ENCODE data around the gene COPS8.
A peak's percentile ranks its signal among the peaks of the same experiment; 100 is the strongest.

COPS8 gene

GRCh38 chr2:237124820-237125219 lies 39.1 kb downstream of the COPS8 start:
- no peak overlapping the region for H3K9ac ChIP-seq (ENCODE audit: insufficient read length, low read depth)
- DNase-seq (ENCODE audit: low read depth, low spot score), result no peak
- no peaks in the 10 kb centered on the region for H3K27me3 ChIP-seq (ENCODE audit: insufficient read depth, insufficient read length)
- H3K4me3 ChIP-seq (ENCODE audit: insufficient read length, low read depth), result no peak overlapping the region
- H3K4me1 ChIP-seq (ENCODE audit: insufficient read depth, insufficient read length), result peaks cover 10% of the 10 kb centered on the region
- no peak for TF ChIP-seq ZNF274 (IDR thresholded peaks at IDR 0.05; ENCODE audit: low read depth, low read length)
- no peak for TF ChIP-seq YY1 (IDR thresholded peaks at IDR 0.05; ENCODE audit: insufficient read depth, insufficient read length)
- no peak for TF ChIP-seq SUZ12 (IDR thresholded peaks at IDR 0.05; ENCODE audit: extremely low read depth, insufficient read depth, insufficient read length)
- no peaks in the 10 kb centered on the region for H3K36me3 ChIP-seq (ENCODE audit: insufficient read depth, insufficient read length, low read length)
- peaks cover 21% of the 10 kb centered on the region; the same call in 1 of the 2 replicates for H3K9me3 ChIP-seq (ENCODE audit: insufficient read depth, low read length)

GRCh38 chr2:237125967-237126366 lies 40.3 kb downstream of the COPS8 start:
- no peaks in the 10 kb centered on the region for H3K27me3 ChIP-seq (ENCODE audit: insufficient read depth, insufficient read length)
- H3K4me1 ChIP-seq (ENCODE audit: insufficient read depth, insufficient read length), result peaks cover 10% of the 10 kb centered on the region
- H3K9ac ChIP-seq (ENCODE audit: insufficient read length, low read depth), result no peak overlapping the region
- H3K9me3 ChIP-seq (ENCODE audit: insufficient read depth, low read length), result peaks cover 27% of the 10 kb centered on the region; the same call in 1 of the 2 replicates
- TF ChIP-seq ZNF274 (IDR thresholded peaks at IDR 0.05; ENCODE audit: low read depth, low read length) (no peak), YY1 (IDR thresholded peaks at IDR 0.05; ENCODE audit: insufficient read depth, insufficient read length) (no peak), SUZ12 (IDR thresholded peaks at IDR 0.05; ENCODE audit: extremely low read depth, insufficient read depth, insufficient read length) (no peak)
- no peak for DNase-seq (ENCODE audit: low read depth, low spot score)
- H3K36me3 ChIP-seq (ENCODE audit: insufficient read depth, insufficient read length, low read length), result no peaks in the 10 kb centered on the region
- H3K4me3 ChIP-seq (ENCODE audit: insufficient read length, low read depth), result no peak overlapping the region

DNA sequence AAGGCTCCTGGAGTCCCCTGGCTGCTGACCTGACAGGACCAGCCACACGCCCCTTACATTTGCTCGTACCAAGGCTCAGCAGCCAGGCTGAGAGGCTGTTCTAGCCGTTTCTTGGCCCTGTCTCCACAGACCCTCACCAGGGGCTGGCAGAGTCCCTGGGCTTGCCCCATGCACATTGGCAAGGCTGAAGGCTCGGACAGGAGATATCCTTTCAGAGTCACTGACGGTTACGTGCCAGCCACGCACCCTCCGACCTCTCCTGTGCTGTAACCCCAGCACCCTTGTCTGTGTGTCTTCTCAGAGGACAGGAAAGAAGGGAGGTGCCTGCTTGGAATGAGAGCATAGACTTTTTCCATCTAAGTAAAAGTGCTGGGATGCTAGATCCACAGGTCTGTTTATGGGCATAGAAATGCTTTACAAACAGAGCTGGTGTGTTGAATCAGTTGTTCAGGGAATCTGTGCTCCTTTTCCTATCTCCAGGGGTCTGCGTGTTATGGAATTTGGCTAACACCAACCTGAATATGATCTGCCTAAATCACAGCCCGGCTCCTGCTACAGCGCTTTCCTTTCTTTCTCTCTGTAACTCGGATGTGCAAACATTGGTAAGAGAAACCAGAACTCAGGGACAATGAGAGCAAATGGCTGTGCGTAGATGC lies 41.0 kb downstream of the COPS8 start:
- H3K36me3 ChIP-seq (ENCODE audit: insufficient read depth, insufficient read length, low read length), result no peaks in the 10 kb centered on the region
- TF ChIP-seq SUZ12 (IDR thresholded peaks at IDR 0.05; ENCODE audit: extremely low read depth, insufficient read depth, insufficient read length) (no peak), ZNF274 (IDR thresholded peaks at IDR 0.05; ENCODE audit: low read depth, low read length) (no peak), YY1 (IDR thresholded peaks at IDR 0.05; ENCODE audit: insufficient read depth, insufficient read length) (no peak)
- no peaks in the 10 kb centered on the region for H3K27me3 ChIP-seq (ENCODE audit: insufficient read depth, insufficient read length)
- no peak overlapping the region for H3K9ac ChIP-seq (ENCODE audit: insufficient read length, low read depth)
- H3K4me3 ChIP-seq (ENCODE audit: insufficient read length, low read depth), result no peak overlapping the region
- DNase-seq (ENCODE audit: low read depth, low spot score), result no peak
- H3K4me1 ChIP-seq (ENCODE audit: insufficient read depth, insufficient read length), result peaks cover 10% of the 10 kb centered on the region
- peaks cover 21% of the 10 kb centered on the region; the same call in 1 of the 2 replicates for H3K9me3 ChIP-seq (ENCODE audit: insufficient read depth, low read length)

DNA sequence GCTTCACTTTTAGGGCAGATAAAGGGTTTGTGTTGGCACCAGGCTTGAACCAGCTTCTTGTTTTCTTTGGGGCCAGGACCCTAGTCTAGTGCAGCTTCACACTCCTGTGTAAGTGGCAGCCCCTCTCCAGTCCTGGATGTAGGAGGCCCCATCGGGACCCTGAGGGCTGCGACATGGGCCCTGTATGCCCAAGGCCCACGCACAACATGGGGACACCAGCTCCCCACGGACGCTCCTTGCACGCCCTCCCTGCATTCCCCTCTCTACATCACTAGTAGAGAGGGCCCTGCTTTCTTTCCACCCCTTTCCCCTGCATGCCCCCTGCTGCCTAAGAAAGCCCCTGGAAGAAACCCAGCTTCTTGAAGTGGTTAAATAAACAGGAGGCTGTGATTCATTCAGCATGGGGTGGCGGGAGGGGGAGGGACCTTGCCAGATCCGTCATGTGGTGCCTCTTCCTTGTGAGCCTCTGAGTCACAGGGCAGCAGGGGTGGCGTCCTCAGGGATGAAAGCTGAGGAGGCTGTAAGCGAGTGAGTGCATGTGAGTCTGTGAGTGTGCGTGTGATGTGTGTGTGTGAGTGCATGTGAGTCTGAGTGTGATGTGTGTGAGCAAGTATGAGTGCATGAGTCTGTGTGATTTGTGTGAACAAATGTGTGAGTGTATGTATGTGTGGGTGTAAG lies 42.5 kb downstream of the COPS8 start:
- H3K27me3 ChIP-seq (ENCODE audit: insufficient read depth, insufficient read length), result no peaks in the 10 kb centered on the region
- peaks cover 13% of the 10 kb centered on the region; the same call in 1 of the 2 replicates for H3K9me3 ChIP-seq (ENCODE audit: insufficient read depth, low read length)
- peak; percentile 73 for DNase-seq (ENCODE audit: low read depth, low spot score)

DNA sequence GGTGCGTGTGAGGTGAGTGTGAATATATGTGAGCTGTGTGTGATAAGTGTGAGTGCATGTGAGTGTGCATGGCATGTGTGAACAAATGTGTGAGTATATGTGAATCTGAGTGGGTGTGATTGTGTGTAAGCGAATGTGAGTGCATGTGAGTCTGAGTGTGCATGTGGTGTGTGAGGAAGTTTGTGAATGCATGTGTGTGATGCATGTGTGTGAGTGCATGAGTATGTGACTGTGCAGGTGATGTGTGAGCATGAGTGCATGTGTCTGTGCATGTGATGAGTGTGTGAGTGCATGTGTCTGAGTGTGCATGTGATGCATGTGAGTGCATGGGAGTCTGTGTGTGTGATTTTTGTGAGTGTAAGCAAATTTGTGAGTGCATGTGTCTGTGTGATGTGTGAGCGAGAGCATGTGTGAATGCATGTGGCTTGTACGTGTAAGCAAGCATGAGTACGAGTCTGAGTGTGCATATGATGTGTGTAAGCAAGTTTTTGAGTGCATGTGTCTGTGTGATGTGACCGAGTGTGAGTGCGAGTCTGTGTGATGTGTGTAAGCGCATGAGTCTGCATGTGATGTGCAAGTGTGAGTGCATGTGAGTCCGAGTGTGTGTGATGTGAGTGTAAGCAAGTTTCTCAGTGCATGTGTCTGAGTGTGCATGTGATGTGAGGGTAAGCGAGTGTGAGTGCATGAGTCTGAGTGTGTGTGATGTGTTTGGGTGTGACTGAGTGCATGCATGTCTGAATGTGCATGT lies 43.3 kb downstream of the COPS8 start:
- H3K9me3 ChIP-seq (ENCODE audit: insufficient read depth, low read length), result peaks cover 13% of the 10 kb centered on the region; the same call in 1 of the 2 replicates
- TF ChIP-seq SUZ12 (IDR thresholded peaks at IDR 0.05; ENCODE audit: extremely low read depth, insufficient read depth, insufficient read length), result no peak
- no peak for TF ChIP-seq ZNF274 (IDR thresholded peaks at IDR 0.05; ENCODE audit: low read depth, low read length)
- no peak for TF ChIP-seq YY1 (IDR thresholded peaks at IDR 0.05; ENCODE audit: insufficient read depth, insufficient read length)
- H3K9ac ChIP-seq (ENCODE audit: insufficient read length, low read depth), result no peak overlapping the region

More for the DNA sequence above, 42.5 kb downstream of the COPS8 start:
- TF ChIP-seq ZNF274 (IDR thresholded peaks at IDR 0.05; ENCODE audit: low read depth, low read length) (no peak), SUZ12 (IDR thresholded peaks at IDR 0.05; ENCODE audit: extremely low read depth, insufficient read depth, insufficient read length) (no peak), YY1 (IDR thresholded peaks at IDR 0.05; ENCODE audit: insufficient read depth, insufficient read length) (no peak)
- Histone ChIP-seq H3K36me3 (ENCODE audit: insufficient read depth, insufficient read length, low read length) (no peaks in the 10 kb centered on the region), H3K4me1 (ENCODE audit: insufficient read depth, insufficient read length) (peaks cover 10% of the 10 kb centered on the region), H3K4me3 (ENCODE audit: insufficient read length, low read depth) (no peak overlapping the region), H3K9ac (ENCODE audit: insufficient read length, low read depth) (no peak overlapping the region)

DNA sequence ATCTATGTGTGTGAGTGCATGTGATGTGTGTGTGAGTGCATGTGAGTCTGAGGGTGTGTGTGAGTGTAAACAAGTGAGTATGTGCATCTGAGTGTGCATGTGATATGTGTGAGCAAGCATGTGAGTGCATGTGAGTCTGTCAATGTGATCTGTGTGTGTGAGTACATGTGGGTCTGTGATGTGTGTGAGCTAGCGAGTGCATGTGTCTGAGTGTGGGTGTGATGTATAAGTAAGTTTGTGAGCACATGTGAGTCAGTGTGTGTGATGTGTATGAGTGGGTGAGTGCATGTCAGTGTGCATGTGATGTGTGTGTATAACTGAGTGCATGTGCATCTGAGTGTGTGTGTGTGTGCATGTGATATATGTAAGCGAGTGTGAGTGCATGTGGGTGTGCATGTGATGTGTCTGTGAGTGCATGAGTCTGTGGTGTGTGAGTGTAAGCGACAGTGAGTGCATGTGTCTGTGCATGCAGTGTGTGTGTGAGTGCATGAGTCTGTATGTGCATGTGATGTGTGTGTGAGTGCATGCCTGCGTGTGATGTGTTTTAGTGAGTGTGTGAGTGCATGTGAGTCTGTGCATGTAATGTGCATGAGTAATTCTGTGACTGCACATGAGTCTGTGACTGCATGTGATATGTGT lies 44.1 kb downstream of the COPS8 start:
- peaks cover 10% of the 10 kb centered on the region for H3K4me1 ChIP-seq (ENCODE audit: insufficient read depth, insufficient read length)
- H3K4me3 ChIP-seq (ENCODE audit: insufficient read length, low read depth), result no peak overlapping the region
- H3K36me3 ChIP-seq (ENCODE audit: insufficient read depth, insufficient read length, low read length), result no peaks in the 10 kb centered on the region
- no peaks in the 10 kb centered on the region for H3K27me3 ChIP-seq (ENCODE audit: insufficient read depth, insufficient read length)
- TF ChIP-seq YY1 (IDR thresholded peaks at IDR 0.05; ENCODE audit: insufficient read depth, insufficient read length), result no peak
- TF ChIP-seq SUZ12 (IDR thresholded peaks at IDR 0.05; ENCODE audit: extremely low read depth, insufficient read depth, insufficient read length), result no peak
- no peak for TF ChIP-seq ZNF274 (IDR thresholded peaks at IDR 0.05; ENCODE audit: low read depth, low read length)
- no peak overlapping the region for H3K9ac ChIP-seq (ENCODE audit: insufficient read length, low read depth)
- no peak for DNase-seq (ENCODE audit: low read depth, low spot score)
- peaks cover 13% of the 10 kb centered on the region; the same call in 1 of the 2 replicates for H3K9me3 ChIP-seq (ENCODE audit: insufficient read depth, low read length)

More for the DNA sequence above, 43.3 kb downstream of the COPS8 start:
- no peak for DNase-seq (ENCODE audit: low read depth, low spot score)
- H3K4me3 ChIP-seq (ENCODE audit: insufficient read length, low read depth), result no peak overlapping the region
- H3K36me3 ChIP-seq (ENCODE audit: insufficient read depth, insufficient read length, low read length), result no peaks in the 10 kb centered on the region
- no peaks in the 10 kb centered on the region for H3K27me3 ChIP-seq (ENCODE audit: insufficient read depth, insufficient read length)
- H3K4me1 ChIP-seq (ENCODE audit: insufficient read depth, insufficient read length), result peaks cover 10% of the 10 kb centered on the region
